Smooth muscle cell of the brain vasculature (primary cell): ENCODE results near the gene PRPF38B.
A peak's percentile ranks its signal among the peaks of the same experiment; 100 is the strongest.
"Not testable (repeated sequence)": the region's sequence is repeated elsewhere in the genome, so short reads cannot be mapped to it uniquely, and the experiment has no call there.

ENCODE experiments used
- DNase-seq: peaks from one replicate; pipeline ENCODE4 v3.0.0-alpha.2; 2012; ENCODE audit warnings: low read depth, low spot score

Gene PRPF38B

GRCh38 chr1:108691942-108692723 lies at the start of gene PRPF38B:
PRPF38B (plus strand) TSS chr1:108692310; CDS start chr1:108692592, 282 bp downstream.
- peak; percentile 72 for DNase-seq

GRCh38 chr1:108643492-108644335 lies 48.4 kb upstream of the PRPF38B start:
- peak; percentile 45 for DNase-seq

GRCh38 chr1:108644984-108645383 lies 47.1 kb upstream of the PRPF38B start:
- no peak for DNase-seq

- no peak for DNase-seq
Observed at GRCh38 chr1:108645564-108646184, 46.4 kb upstream of the PRPF38B start.

- no peak for DNase-seq
Observed at GRCh38 chr1:108646265-108646647, 45.9 kb upstream of the PRPF38B start.

- DNase-seq: peak; percentile 21
Observed at GRCh38 chr1:108646648-108647269, 45.4 kb upstream of the PRPF38B start.

GRCh38 chr1:108653431-108654105 lies 38.5 kb upstream of the PRPF38B start:
- no peak for DNase-seq

- no peak for DNase-seq
Observed at GRCh38 chr1:108657356-108658080, 34.6 kb upstream of the PRPF38B start.

- DNase-seq: peak; percentile 50
Observed at GRCh38 chr1:108661030-108661609, 31.0 kb upstream of the PRPF38B start, which contains the start of gene HENMT1. HENMT1 (minus strand) TSS chr1:108661093; CDS start chr1:108659884, 1,209 bp downstream.

- DNase-seq: no peak
Observed at GRCh38 chr1:108663074-108663473, 29.0 kb upstream of the PRPF38B start.

GRCh38 chr1:108664481-108664880 lies 27.6 kb upstream of the PRPF38B start:
- DNase-seq: no peak

GRCh38 chr1:108665067-108665466 lies 27.0 kb upstream of the PRPF38B start:
- DNase-seq: no peak

GRCh38 chr1:108665771-108666170 lies 26.3 kb upstream of the PRPF38B start:
- no peak for DNase-seq

GRCh38 chr1:108667422-108667821 lies 24.7 kb upstream of the PRPF38B start:
- DNase-seq: not testable (repeated sequence)

GRCh38 chr1:108668777-108669176 lies 23.3 kb upstream of the PRPF38B start:
- DNase-seq: no peak

GRCh38 chr1:108669679-108670078 lies 22.4 kb upstream of the PRPF38B start:
- DNase-seq: no peak

GRCh38 chr1:108670131-108670773 lies 21.9 kb upstream of the PRPF38B start:
- DNase-seq: no peak

- DNase-seq: no peak
Observed at GRCh38 chr1:108671143-108671542, 21.0 kb upstream of the PRPF38B start.

- DNase-seq: no peak
Observed at GRCh38 chr1:108678706-108679105, 13.4 kb upstream of the PRPF38B start.
